Adrenal gland (tissue), 12 donors: ENCODE measurements around the gene PACRG. TPM values are rescaled to one million over a fixed set of nuclear protein-coding genes. Genes with fewer than 3 reads are reported as not detected.

Experiments used
- DNase-seq, 7 donors: peaks; one replicate each; pipeline ENCODE4 v3.0.0-alpha.2; 2019 to 2020
- H3K27ac ChIP-seq, 5 donors: fragments of 200-600 bp; sonication (generic) in 4 of 5; 1 replicate in 3 of 5; 2 replicates in 2 of 5; pipeline versions ENCODE4 v1.5.1 to v1.8.0; 2016 to 2020; ENCODE audit warnings: mild to moderate bottlenecking in 1 of 5
- H3K27me3 ChIP-seq: fragments of 200-600 bp; 2 replicates; pipeline ENCODE4 v1.8.0; 2021
- H3K36me3 ChIP-seq, 2 donors: fragments of 200-600 bp; replicated peaks in 1 of 2; 1 replicate in 1 of 2; 2 replicates in 1 of 2; pipeline versions ENCODE4 v1.5.1 to v1.8.0; 2018 to 2022
- H3K4me1 ChIP-seq, 2 donors: fragments of 200-600 bp; replicated peaks in 1 of 2; 1 replicate in 1 of 2; 2 replicates in 1 of 2; pipeline versions ENCODE4 v1.5.1 to v1.8.0; 2018 to 2021
- H3K4me3 ChIP-seq, 4 donors: fragments of 200-600 bp; sonication (generic) in 3 of 4; one replicate each; pipeline ENCODE4 v1.5.1; 2016 to 2018
- H3K9me3 ChIP-seq, 3 donors: fragments of 200-600 bp; sonication (generic) in 1 of 3; replicated peaks in 1 of 3; 1 replicate in 2 of 3; 2 replicates in 1 of 3; pipeline versions ENCODE4 v1.5.1 to v1.8.0; 2016 to 2021
- POLR2A ChIP-seq, 2 donors: fragments of 450-650 bp; IDR thresholded peaks; one replicate each; pipeline ENCODE4 v1.6.1; 2017; ENCODE audit warnings: antibody characterized with exemption in 2 of 2, mild to moderate bottlenecking in 2 of 2, moderate library complexity in 1 of 2
- WGBS, 4 donors: extraction: QIAGEN DNeasy Blood & Tissue Kit in 2 of 4; methylation state at CpG; one replicate each; pipeline versions ENCODE4 v1.1.5 to v1.1.7; 2013 to 2017; 5-methylcytosine and 5-hydroxymethylcytosine counted together
- intact Hi-C, 2 donors: fragments of 100-400 bp; cut with DNase I; formaldehyde crosslinking; loops; one replicate each; pipeline versions ENCODE4 v1.14.1 to v1.15.0; 2022 to 2023
- polyA plus RNA-seq, 3 donors: library from polyadenylated mRNA; stranded (reverse); fragments of 200-250 nt in 2 of 3; fragments of 350-450 nt in 1 of 3; fragmentation: Illumina TruSeq in 1 of 3; extraction: RNeasy Lipid Tissue Mini Kit (QIAGEN cat#74804) in 1 of 3; gene quantifications; one replicate each; pipeline ENCODE4 v1.2.3, GENCODE V29; 2013 to 2014
- total RNA-seq, 9 donors: library from RNA; depleted of rRNA in 4 of 9; stranded (reverse); fragments of >200 nt in 4 of 9; fragments of 120-200 nt in 1 of 9; fragmentation: NEBNext Ultra II Directional in 1 of 9; extraction: Animal tissue kit (Norgen Biotek cat#: 25700) in 1 of 9; gene quantifications; one replicate each; pipeline versions ENCODE4 v1.1.0 to v1.2.4, GENCODE V29; 2013 to 2023
- TF ChIP-seq, protein P1 (sequence below), 6 experiments: fragments of 450-650 bp in 4 of 6; fragments of 200-600 bp in 2 of 6; sonication (generic) in 1 of 6; IDR thresholded peaks; 1 replicate in 5 of 6; 2 replicates in 1 of 6; pipeline versions ENCODE4 v1.5.1 to v1.8.0; 2016 to 2021; ENCODE audit warnings: antibody characterized with exemption in 6 of 6, mild to moderate bottlenecking in 2 of 6, moderate library complexity in 1 of 6
- donor health status: healthy with polysubstance abuse.
- donor health status: Bipolar disorder and iron deficiency.
- donor health status: DM: yes; HTN: yes; CAD: no.
- donor health status: DM: no; HTN: no; CAD: no.
- donor health status: DM: no; HTN: no; CAD: no.
- donor health status: DM: yes; HTN: yes; CAD: no.

Gene PACRG
- total and polyA plus RNA-seq, 12 donors, result 0.18 to 6.1 (median 1.4) TPM

- Histone ChIP-seq H3K4me3 (no peak overlapping the region), H3K4me1 (peaks cover 6 to 15% of the 10 kb centered on the region in 2 donors), H3K27ac (no peak overlapping the region), H3K9me3 (no peaks in the 10 kb centered on the region), H3K36me3 (no peaks in the 10 kb centered on the region), H3K27me3 (no peaks in the 10 kb centered on the region)
- TF ChIP-seq, protein P1, sequence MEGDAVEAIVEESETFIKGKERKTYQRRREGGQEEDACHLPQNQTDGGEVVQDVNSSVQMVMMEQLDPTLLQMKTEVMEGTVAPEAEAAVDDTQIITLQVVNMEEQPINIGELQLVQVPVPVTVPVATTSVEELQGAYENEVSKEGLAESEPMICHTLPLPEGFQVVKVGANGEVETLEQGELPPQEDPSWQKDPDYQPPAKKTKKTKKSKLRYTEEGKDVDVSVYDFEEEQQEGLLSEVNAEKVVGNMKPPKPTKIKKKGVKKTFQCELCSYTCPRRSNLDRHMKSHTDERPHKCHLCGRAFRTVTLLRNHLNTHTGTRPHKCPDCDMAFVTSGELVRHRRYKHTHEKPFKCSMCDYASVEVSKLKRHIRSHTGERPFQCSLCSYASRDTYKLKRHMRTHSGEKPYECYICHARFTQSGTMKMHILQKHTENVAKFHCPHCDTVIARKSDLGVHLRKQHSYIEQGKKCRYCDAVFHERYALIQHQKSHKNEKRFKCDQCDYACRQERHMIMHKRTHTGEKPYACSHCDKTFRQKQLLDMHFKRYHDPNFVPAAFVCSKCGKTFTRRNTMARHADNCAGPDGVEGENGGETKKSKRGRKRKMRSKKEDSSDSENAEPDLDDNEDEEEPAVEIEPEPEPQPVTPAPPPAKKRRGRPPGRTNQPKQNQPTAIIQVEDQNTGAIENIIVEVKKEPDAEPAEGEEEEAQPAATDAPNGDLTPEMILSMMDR (IDR thresholded peaks at IDR 0.05), result no peak
- no peak for TF ChIP-seq POLR2A (IDR thresholded peaks at IDR 0.05)
- intact Hi-C loops, result no loop called here
- no peak for DNase-seq
- WGBS, 4 donors, result 87 to 91% (median 89%) methylated on average over 4 of the region's 4 CpGs
These were observed 18.3 kb upstream of the PACRG start for GRCh38 chr6:162709431-162709830.

DNA sequence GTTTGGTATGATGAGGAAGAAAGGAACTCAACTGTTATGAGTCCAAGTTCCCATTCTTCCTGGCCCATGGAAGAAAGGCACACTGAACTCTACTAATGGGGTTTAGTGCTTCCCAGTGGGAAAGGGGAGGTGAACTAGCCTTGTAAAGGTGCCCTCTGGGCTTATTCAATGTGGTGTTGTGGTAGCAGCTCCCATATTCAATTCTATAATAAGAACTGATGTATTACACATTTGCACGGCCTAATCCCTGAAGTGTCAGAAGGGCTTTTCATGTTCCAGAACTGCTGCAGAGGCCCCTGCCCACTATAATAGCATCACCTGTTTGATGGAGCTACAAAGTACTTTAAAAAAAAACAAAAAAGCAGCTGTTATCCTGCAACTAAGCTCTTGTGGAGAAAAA, 17.4 kb upstream of the PACRG start:
- no peak overlapping the region for H3K27ac ChIP-seq
- DNase-seq, result no peak
- no peak overlapping the region for H3K4me3 ChIP-seq
- no peak for TF ChIP-seq POLR2A (IDR thresholded peaks at IDR 0.05)
- TF ChIP-seq, protein P1 (IDR thresholded peaks at IDR 0.05), result no peak
- intact Hi-C loops, result no loop called here
- no peaks in the 10 kb centered on the region for H3K9me3 ChIP-seq
- H3K27me3 ChIP-seq, result no peaks in the 10 kb centered on the region
- WGBS, 4 donors, result 93 to 100% (median 100%) methylated on average over 1 of the region's 1 CpG
- no peaks in the 10 kb centered on the region for H3K36me3 ChIP-seq
- peaks cover 5 to 13% of the 10 kb centered on the region in 2 donors for H3K4me1 ChIP-seq

DNA sequence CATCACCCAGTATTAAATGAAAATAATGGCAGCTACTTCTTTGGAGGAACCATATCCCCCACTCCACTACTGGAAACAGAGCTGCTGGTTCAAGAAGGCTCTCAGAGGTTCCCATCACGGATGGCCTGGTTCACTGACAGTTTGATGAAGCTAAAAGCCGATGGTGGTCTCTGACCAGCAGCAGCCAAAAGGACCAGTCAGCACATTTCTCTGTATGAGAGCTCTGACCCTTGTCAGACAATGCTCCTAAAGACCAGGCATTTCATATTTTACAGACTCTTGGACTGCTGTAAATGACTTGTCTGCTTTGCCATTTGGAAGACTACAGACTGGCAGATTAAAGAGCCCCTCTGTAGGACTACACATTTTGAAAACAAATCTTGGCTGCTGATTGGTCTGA, 16.8 kb upstream of the PACRG start:
- TF ChIP-seq, protein P1 (IDR thresholded peaks at IDR 0.05), result no peak
- TF ChIP-seq POLR2A (IDR thresholded peaks at IDR 0.05), result no peak
- Histone ChIP-seq H3K27ac (no peak overlapping the region), H3K9me3 (no peaks in the 10 kb centered on the region), H3K4me1 (peaks cover 0 to 9% of the 10 kb centered on the region in 2 donors), H3K36me3 (no peaks in the 10 kb centered on the region), H3K4me3 (no peak overlapping the region), H3K27me3 (no peaks in the 10 kb centered on the region)
- WGBS, 4 donors, result 83 to 100% (median 97%) methylated on average over 2 of the region's 2 CpGs
- no peak for DNase-seq
- intact Hi-C loops, result no loop called here

- no peak for DNase-seq
- Histone ChIP-seq H3K27ac (no peak overlapping the region), H3K27me3 (no peaks in the 10 kb centered on the region), H3K4me1 (peaks cover 0 to 6% of the 10 kb centered on the region in 2 donors), H3K4me3 (no peak overlapping the region), H3K9me3 (no peaks in the 10 kb centered on the region), H3K36me3 (no peaks in the 10 kb centered on the region)
- intact Hi-C loops, result no loop called here
- TF ChIP-seq, protein P1 (IDR thresholded peaks at IDR 0.05), result no peak
- 81 to 92% (median 90%) methylated on average over 4 of the region's 4 CpGs for WGBS, 4 donors
These were observed 16.4 kb upstream of the PACRG start for GRCh38 chr6:162711376-162711775.
